H1 (cell line): ENCODE data around the gene NPTX1. TPM values are rescaled to one million over a fixed set of nuclear protein-coding genes. Genes with fewer than 3 reads are reported as not detected.

Source experiments
- CTCF ChIA-PET: fragments of 300-600 bp; sonication (Branson Sonifier 250); formaldehyde crosslinking; loops from one replicate; lab custom pipeline; 2021; ENCODE audit not compliant: partially characterized antibody; lab: Charles Lee
- POLR2A ChIA-PET: fragments of 300-600 bp; sonication (Branson Sonifier 250); formaldehyde crosslinking; loops from one replicate; lab custom pipeline; 2021; ENCODE audit warnings: inconsistent platforms; ENCODE audit not compliant: partially characterized antibody; lab: Charles Lee
- DNase-seq, 2 experiments: peaks; one replicate each; pipeline versions ENCODE4 v3.0.0 to v3.0.0-alpha.2; 2010 to 2022; ENCODE audit warnings: low spot score in 2 of 2, low read depth in 1 of 2, mixed read lengths in 1 of 2
- FAIRE-seq: peaks from 2 replicates; lab custom pipeline; 2011; peaks lifted over from hg19 to GRCh38; lab: Jason Lieb, UNC
- H2AFZ ChIP-seq: 2 replicates; pipeline ENCODE4 v1.8.1; 2012; ENCODE audit warnings: low read length, inconsistent platforms
- H2AK5ac ChIP-seq: 2 replicates; pipeline ENCODE4 v1.6.1; 2013; ENCODE audit warnings: low read depth, low read length
- H2BK120ac ChIP-seq: replicated peaks from 2 replicates; pipeline ENCODE3; 2013; ENCODE audit warnings: low read depth, low read length, inconsistent platforms
- H2BK12ac ChIP-seq: 2 replicates; pipeline ENCODE4 v1.6.1; 2013; ENCODE audit warnings: low read depth, low read length
- H2BK15ac ChIP-seq: 2 replicates; pipeline ENCODE4 v1.6.1; 2013; ENCODE audit warnings: low read length
- H2BK20ac ChIP-seq: 2 replicates; pipeline ENCODE4 v1.6.1; 2013; ENCODE audit warnings: low read length
- H2BK5ac ChIP-seq: 2 replicates; pipeline ENCODE4 v1.6.1; 2013; ENCODE audit warnings: low read depth, low read length
- H3K14ac ChIP-seq: 2 replicates; pipeline ENCODE4 v1.6.1; 2013; ENCODE audit warnings: inconsistent platforms; ENCODE audit not compliant: insufficient read length
- H3K18ac ChIP-seq: 2 replicates; pipeline ENCODE4 v1.6.1; 2013; ENCODE audit warnings: low read length; ENCODE audit errors: extremely low read depth
- H3K23ac ChIP-seq: 2 replicates; pipeline ENCODE4 v1.6.1; 2013; ENCODE audit warnings: inconsistent platforms; ENCODE audit not compliant: insufficient read length
- H3K23me2 ChIP-seq: 2 replicates; pipeline ENCODE4 v1.6.1; 2013; ENCODE audit warnings: low read depth, low read length
- H3K27ac ChIP-seq: 2 replicates; pipeline ENCODE4 v1.6.1; 2011; ENCODE audit warnings: low read depth, low read length, inconsistent platforms
- H3K27me3 ChIP-seq, 4 experiments: replicated peaks in 1 of 4; 1 replicate in 1 of 4; 2 replicates in 3 of 4; pipeline versions ENCODE4 v1.6.1 to v1.8.1; 2011 to 2013; ENCODE audit warnings: low read length in 3 of 4, mild to moderate bottlenecking in 3 of 4, inconsistent platforms in 2 of 4, mixed read lengths in 2 of 4, moderate library complexity in 1 of 4; ENCODE audit not compliant: control insufficient read depth in 3 of 4, insufficient read depth in 3 of 4; ENCODE audit errors: extremely low read depth in 1 of 4
- H3K36me3 ChIP-seq, 4 experiments: 2 replicates each; pipeline versions ENCODE4 v1.6.1 to v1.8.1; 2011 to 2013; ENCODE audit warnings: mild to moderate bottlenecking in 4 of 4, low read length in 3 of 4, moderate library complexity in 2 of 4, control low read depth in 1 of 4, inconsistent platforms in 1 of 4; ENCODE audit not compliant: insufficient read depth in 4 of 4, control insufficient read depth in 2 of 4
- H3K4ac ChIP-seq: replicated peaks from 2 replicates; pipeline ENCODE3; 2013; ENCODE audit warnings: low read length, low read depth, mixed read lengths, inconsistent platforms; ENCODE audit not compliant: insufficient read length
- H3K4me1 ChIP-seq, 4 experiments: replicated peaks in 1 of 4; 1 replicate in 1 of 4; 2 replicates in 3 of 4; pipeline versions ENCODE4 v1.6.1 to v1.8.1; 2011 to 2013; ENCODE audit warnings: low read length in 3 of 4, inconsistent platforms in 2 of 4, mixed read lengths in 1 of 4; ENCODE audit not compliant: insufficient read depth in 4 of 4, control insufficient read depth in 3 of 4
- H3K4me2 ChIP-seq, 2 experiments: 2 replicates each; pipeline versions ENCODE4 v1.6.1 to v1.8.1; 2011 to 2013; ENCODE audit warnings: low read depth in 2 of 2, low read length in 2 of 2, control low read depth in 1 of 2, inconsistent platforms in 1 of 2, mild to moderate bottlenecking in 1 of 2; ENCODE audit not compliant: insufficient read depth in 1 of 2
- H3K4me3 ChIP-seq, 4 experiments: fragments of 200-600, 300-600 bp in 1 of 4; sonication (generic), shearing (Covaris generic), sonication (Bioruptor Twin) in 1 of 4; 2 replicates each; pipeline versions ENCODE4 v1.5.1 to v1.8.1; 2011 to 2016; ENCODE audit warnings: low read length in 4 of 4, low read depth in 3 of 4, control low read depth in 2 of 4, inconsistent platforms in 2 of 4, mild to moderate bottlenecking in 2 of 4, mixed read lengths in 1 of 4, moderate library complexity in 1 of 4; ENCODE audit not compliant: insufficient read depth in 2 of 4; ENCODE audit errors: extremely low read depth in 1 of 4
- H3K56ac ChIP-seq: replicated peaks from 2 replicates; pipeline ENCODE3; 2013; ENCODE audit warnings: low read depth, mild to moderate bottlenecking, mixed read lengths, low read length, inconsistent platforms; ENCODE audit not compliant: insufficient read length
- H3K79me1 ChIP-seq: 2 replicates; pipeline ENCODE4 v1.6.1; 2013; ENCODE audit warnings: low read depth, low read length, control low read depth
- H3K79me2 ChIP-seq, 2 experiments: 2 replicates each; pipeline versions ENCODE4 v1.6.1 to v1.8.1; 2012 to 2013; ENCODE audit warnings: low read length in 2 of 2, mild to moderate bottlenecking in 2 of 2, inconsistent platforms in 1 of 2; ENCODE audit not compliant: insufficient read depth in 2 of 2, control insufficient read depth in 1 of 2
- H3K9ac ChIP-seq, 4 experiments: replicated peaks in 1 of 4; 1 replicate in 1 of 4; 2 replicates in 3 of 4; pipeline versions ENCODE4 v1.6.1 to v1.8.1; 2011 to 2013; ENCODE audit warnings: low read depth in 3 of 4, low read length in 3 of 4, control low read depth in 2 of 4, mild to moderate bottlenecking in 2 of 4, moderate library complexity in 2 of 4, inconsistent platforms in 1 of 4; ENCODE audit errors: extremely low read depth in 1 of 4
- H3K9me3 ChIP-seq, 2 experiments: 2 replicates each; pipeline versions ENCODE4 v1.6.1 to v1.8.1; 2012 to 2013; ENCODE audit warnings: mild to moderate bottlenecking in 2 of 2, moderate library complexity in 2 of 2, control low read depth in 1 of 2, inconsistent platforms in 1 of 2, low read depth in 1 of 2, low read length in 1 of 2, mixed read lengths in 1 of 2; ENCODE audit not compliant: insufficient read depth in 2 of 2
- H4K20me1 ChIP-seq, 2 experiments: replicated peaks in 1 of 2; 2 replicates each; pipeline versions ENCODE3 to v1.8.1; 2011 to 2013; ENCODE audit warnings: inconsistent platforms in 2 of 2, low read length in 2 of 2, mild to moderate bottlenecking in 1 of 2; ENCODE audit not compliant: insufficient read depth in 2 of 2, control insufficient read depth in 1 of 2
- H4K5ac ChIP-seq: 2 replicates; pipeline ENCODE4 v1.6.1; 2013; ENCODE audit warnings: low read length, low read depth, mixed read lengths, inconsistent platforms; ENCODE audit not compliant: insufficient read length
- H4K8ac ChIP-seq: 2 replicates; pipeline ENCODE4 v1.8.0; 2013; ENCODE audit warnings: mild to moderate bottlenecking, moderate library complexity, low read length, inconsistent platforms; ENCODE audit not compliant: insufficient read depth; ENCODE audit errors: extremely low read depth
- H4K91ac ChIP-seq: replicated peaks from 2 replicates; pipeline ENCODE3; 2013; ENCODE audit warnings: low read length, mixed read lengths, inconsistent platforms; ENCODE audit not compliant: insufficient read length
- ATF3 ChIP-seq: IDR thresholded peaks from 2 replicates; pipeline ENCODE4 v1.6.1; 2011; ENCODE audit warnings: low read depth, mild to moderate bottlenecking, low read length; ENCODE audit not compliant: insufficient read depth
- CBX5 ChIP-seq: fragments of 300-800, 300-1000 bp; sonication (generic); IDR thresholded peaks from 2 replicates; pipeline ENCODE4 v1.7.1; 2016; ENCODE audit warnings: antibody characterized with exemption, low read length, low read depth
- EZH2 ChIP-seq: fragments of 200-600 bp; sonication (generic); IDR thresholded peaks from 2 replicates; pipeline ENCODE4 v1.7.1; 2012; ENCODE audit warnings: low read depth, mild to moderate bottlenecking, moderate library complexity, low read length, inconsistent platforms; ENCODE audit not compliant: severe bottlenecking
- KDM1A ChIP-seq: fragments of 200-600, 300-600 bp; sonication (generic); IDR thresholded peaks from 2 replicates; pipeline ENCODE4 v1.7.1; 2016; ENCODE audit warnings: mild to moderate bottlenecking, low read length, borderline replicate concordance
- KDM5A ChIP-seq: fragments of 200-600 bp; IDR thresholded peaks from 2 replicates; pipeline ENCODE4 v1.7.1; 2012; ENCODE audit warnings: mild to moderate bottlenecking, low read length, inconsistent platforms, mixed read lengths
- NRF1 ChIP-seq: IDR thresholded peaks from 2 replicates; pipeline ENCODE4 v1.6.1; 2011; ENCODE audit warnings: mild to moderate bottlenecking, low read depth, low read length, improper control_type of control experiment
- RFX5 ChIP-seq: IDR thresholded peaks from 2 replicates; pipeline ENCODE4 v1.6.1; 2011; ENCODE audit warnings: low read depth, low read length, improper control_type of control experiment, borderline replicate concordance
- TBP ChIP-seq: IDR thresholded peaks from 2 replicates; pipeline ENCODE4 v1.6.1; 2011; ENCODE audit warnings: low read depth, low read length, improper control_type of control experiment
- USF2 ChIP-seq: IDR thresholded peaks from 2 replicates; pipeline ENCODE4 v1.6.1; 2011; ENCODE audit warnings: low read length, improper control_type of control experiment
- WGBS, 2 experiments: shearing (Covaris generic) in 1 of 2; methylation state at CpG; one replicate each; pipeline versions ENCODE4 v1.1.6 to v1.1.7; 2013 to 2015; ENCODE audit warnings: low lambda C conversion rate in 2 of 2, mixed read lengths in 2 of 2, inconsistent platforms in 1 of 2, low coverage in 1 of 2, missing lambda C conversion rate in 1 of 2; ENCODE audit not compliant: insufficient replicate concordance in 2 of 2, insufficient coverage in 1 of 2, insufficient read length in 1 of 2; ENCODE audit errors: extremely low coverage in 1 of 2, missing lambda C conversion rate in 1 of 2; 5-methylcytosine and 5-hydroxymethylcytosine counted together
- polyA plus RNA-seq, 7 experiments: library from polyadenylated mRNA; depleted of rRNA in 3 of 7; stranded (reverse) in 5 of 7; unstranded in 2 of 7; fragments of >200 nt in 5 of 7; fragments of 200-250 nt in 2 of 7; gene quantifications; 1 replicate in 5 of 7; 2 replicates in 1 of 7; 4 replicates in 1 of 7; pipeline versions ENCODE4 v1.2.1 to v1.2.3, GENCODE V29; 2011 to 2013; ENCODE audit warnings: missing spikeins in 2 of 7, mixed read lengths in 2 of 7
- total RNA-seq: library from RNA; stranded (reverse); fragmentation: NEBNext Ultra II Directional; extraction: Animal tissue kit (Norgen Biotek cat#: 25700); gene quantifications from 2 replicates; pipeline ENCODE4 v1.2.1, GENCODE V29; 2021

The NPTX1 gene
- total and polyA plus RNA-seq, 2 of the 8 experiments (the other 6 are each of a cell fraction or from before 2014, with no cell fraction given) = 12.0 to 17.9 TPM

- Histone ChIP-seq H2BK15ac (no peak overlapping the region), H3K56ac (no peak overlapping the region), H2BK120ac (no peak overlapping the region)
- POLR2A ChIA-PET = interaction anchor here (1.1 to 1.2 kb wide), 2 partner anchors 36 to 55 kb away, joined by 3 read pairs; partner anchors contain the start of gene RPTOR
- TF ChIP-seq RFX5 (no peak), KDM5A (no peak), EZH2 (no peak), CBX5 (no peak), NRF1 (no peak), USF2 (no peak), TBP (no peak), ATF3 (no peak), KDM1A (no peak)
- TF ChIP-seq, all 59 proteins: peak for 0
- Histone ChIP-seq H2AK5ac (no peak overlapping the region), H3K4me1 (peaks cover 0 to 2% (median 1%) of the 10 kb centered on the region in 4 experiments; a peak in 3 of 7 replicates), H3K4ac (no peak overlapping the region), H3K4me3 (no peak overlapping the region), H3K36me3 (no peaks in the 10 kb centered on the region), H3K4me2 (no peak overlapping the region), H3K18ac (no peak overlapping the region), H3K27me3 (peaks cover 0 to 8% (median 3%) of the 10 kb centered on the region in 4 experiments; a peak in 5 of 7 replicates), H3K9me3 (no peaks in the 10 kb centered on the region), H3K27ac (no peak overlapping the region), H4K5ac (no peak overlapping the region), H2BK5ac (no peak overlapping the region), H4K91ac (no peak overlapping the region), H3K79me2 (no peaks in the 10 kb centered on the region), H2AFZ (no peak overlapping the region), H2BK20ac (no peak overlapping the region), H4K20me1 (peaks cover 0 to 9% of the 10 kb centered on the region in 2 experiments), H4K8ac (no peak overlapping the region), H3K9ac (no peak overlapping the region), H3K23me2 (peaks cover 10% of the 10 kb centered on the region; the same call in 1 of the 2 replicates), H2BK12ac (no peak overlapping the region), H3K79me1 (no peaks in the 10 kb centered on the region), H3K14ac (no peak overlapping the region), H3K23ac (no peak overlapping the region)
- 88% methylated on average over 8 of the region's 8 CpGs; no CpG with 5 or more reads in 1 of the 2 experiments for WGBS, 2 experiments
- no peak for FAIRE-seq
- CTCF ChIA-PET = interaction anchor here (0.9 to 1.5 kb wide), 4 partner anchors 8 to 82 kb away, joined by 3 to 5 read pairs (median 4); no protein-coding TSS in a partner anchor
- DNase-seq = no peak
Observed at GRCh38 chr17:80509311-80509710, 32.9 kb upstream of the NPTX1 start.
